Measurements from ENCODE around the gene TRMO. TPM values are rescaled to one million over a fixed set of nuclear protein-coding genes. Genes with fewer than 3 reads are reported as not detected.

Gene TRMO
- total and polyA plus RNA-seq, 2 of the 13 experiments (the other 11 are each of a cell fraction or from before 2014, with no cell fraction given): 8.7 to 18.6 TPM

- no peak for TF ChIP-seq ZNF609 (CRISPR knock-in tag; IDR thresholded peaks at IDR 0.05; ENCODE audit: borderline replicate concordance)
- no peak for TF ChIP-seq ZNF644 (CRISPR knock-in tag; IDR thresholded peaks at IDR 0.05; ENCODE audit: low read depth)
- no peak for TF ChIP-seq NFIB (CRISPR knock-in tag; IDR thresholded peaks at IDR 0.05; ENCODE audit: borderline replicate concordance)
- no peak for TF ChIP-seq ZNF234 (CRISPR knock-in tag; conservative IDR thresholded peaks at IDR 0.05)
- TF ChIP-seq ZNF343 (CRISPR knock-in tag; IDR thresholded peaks at IDR 0.05): no peak
- no peak for TF ChIP-seq PREB (CRISPR knock-in tag; IDR thresholded peaks at IDR 0.05)
Measured at GRCh38 chr9:97900103-97900737, 22.1 kb downstream of the TRMO start (continued).
